GM12875 (cell line): ENCODE measurements around the gene FAM83C.

Experiments
- H3K4me3 ChIP-seq: one replicate; pipeline ENCODE4 v1.5.1; 2011; ENCODE audit warnings: low read depth, low read length, control low read depth
- TF ChIP-seq, protein P1 (sequence below): IDR thresholded peaks from 2 replicates; pipeline ENCODE4 v1.5.1; 2011; ENCODE audit warnings: low read depth, mild to moderate bottlenecking, control low read depth, inconsistent platforms, low read length, moderate library complexity, borderline replicate concordance; ENCODE audit not compliant: insufficient read depth

FAM83C gene

DNA sequence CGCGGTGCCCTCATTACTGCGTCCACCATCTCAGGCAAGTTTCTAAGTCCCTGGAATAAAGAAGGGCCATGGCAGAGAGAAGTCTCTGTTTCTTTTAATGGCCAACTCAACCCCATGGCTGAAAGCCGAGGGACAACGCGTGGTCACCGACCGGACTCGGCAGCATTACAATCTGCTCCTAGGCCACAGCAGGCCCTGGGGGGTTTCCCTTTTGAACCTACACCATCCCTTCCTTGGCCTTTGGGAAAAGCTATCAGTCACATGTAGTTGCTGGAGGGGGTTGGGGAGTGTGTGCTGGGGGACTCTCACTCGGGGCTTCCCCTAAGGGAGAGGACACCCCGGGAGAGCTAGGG, 11.1 kb upstream of the FAM83C start:
- TF ChIP-seq, protein P1, sequence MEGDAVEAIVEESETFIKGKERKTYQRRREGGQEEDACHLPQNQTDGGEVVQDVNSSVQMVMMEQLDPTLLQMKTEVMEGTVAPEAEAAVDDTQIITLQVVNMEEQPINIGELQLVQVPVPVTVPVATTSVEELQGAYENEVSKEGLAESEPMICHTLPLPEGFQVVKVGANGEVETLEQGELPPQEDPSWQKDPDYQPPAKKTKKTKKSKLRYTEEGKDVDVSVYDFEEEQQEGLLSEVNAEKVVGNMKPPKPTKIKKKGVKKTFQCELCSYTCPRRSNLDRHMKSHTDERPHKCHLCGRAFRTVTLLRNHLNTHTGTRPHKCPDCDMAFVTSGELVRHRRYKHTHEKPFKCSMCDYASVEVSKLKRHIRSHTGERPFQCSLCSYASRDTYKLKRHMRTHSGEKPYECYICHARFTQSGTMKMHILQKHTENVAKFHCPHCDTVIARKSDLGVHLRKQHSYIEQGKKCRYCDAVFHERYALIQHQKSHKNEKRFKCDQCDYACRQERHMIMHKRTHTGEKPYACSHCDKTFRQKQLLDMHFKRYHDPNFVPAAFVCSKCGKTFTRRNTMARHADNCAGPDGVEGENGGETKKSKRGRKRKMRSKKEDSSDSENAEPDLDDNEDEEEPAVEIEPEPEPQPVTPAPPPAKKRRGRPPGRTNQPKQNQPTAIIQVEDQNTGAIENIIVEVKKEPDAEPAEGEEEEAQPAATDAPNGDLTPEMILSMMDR, result no peak
- no peak overlapping the region for H3K4me3 ChIP-seq

DNA sequence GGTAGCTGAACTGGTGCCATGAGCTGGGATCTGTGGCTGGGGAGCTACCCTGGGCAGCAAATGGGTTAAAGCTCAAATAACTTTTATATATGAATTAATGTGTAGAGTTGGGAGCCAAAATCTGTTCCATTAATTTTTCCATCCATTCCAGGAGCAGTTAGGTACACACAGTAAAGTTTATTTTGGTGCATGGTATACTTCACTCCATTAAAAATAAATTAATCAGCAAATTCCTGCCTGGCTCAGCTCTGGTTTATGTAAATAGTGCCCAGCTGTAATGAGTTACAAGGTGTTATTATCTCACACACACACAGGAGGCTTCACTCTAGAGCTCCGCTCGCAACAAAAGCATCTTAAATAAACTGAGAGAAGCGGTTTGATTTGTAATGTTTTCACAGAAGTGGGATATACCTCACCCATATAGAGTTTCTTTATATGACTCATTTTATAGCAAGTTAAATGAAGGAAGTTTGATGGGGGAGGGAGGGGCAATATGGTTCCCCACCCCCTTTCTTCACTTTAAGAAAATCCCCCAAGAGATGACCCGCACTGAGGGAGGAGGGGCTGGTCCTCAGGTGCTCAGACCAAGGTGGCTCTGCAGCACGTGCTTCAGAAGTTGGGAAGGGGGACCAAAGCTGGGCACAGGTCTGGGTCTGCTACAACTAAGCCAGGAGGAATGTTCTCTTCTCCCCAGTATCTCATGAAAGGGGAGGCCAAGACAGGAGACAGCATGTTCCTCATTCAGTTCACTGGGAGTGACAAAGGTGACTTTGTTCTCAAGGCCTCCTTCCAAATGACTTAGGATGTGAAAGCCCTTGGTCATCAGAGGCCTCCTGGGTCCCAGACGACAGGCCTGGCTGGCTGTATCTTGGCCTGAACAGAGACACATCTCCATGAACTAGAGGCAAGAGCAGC, 10.5 kb upstream of the FAM83C start:
- TF ChIP-seq, protein P1, result no peak
- no peak overlapping the region for H3K4me3 ChIP-seq

DNA sequence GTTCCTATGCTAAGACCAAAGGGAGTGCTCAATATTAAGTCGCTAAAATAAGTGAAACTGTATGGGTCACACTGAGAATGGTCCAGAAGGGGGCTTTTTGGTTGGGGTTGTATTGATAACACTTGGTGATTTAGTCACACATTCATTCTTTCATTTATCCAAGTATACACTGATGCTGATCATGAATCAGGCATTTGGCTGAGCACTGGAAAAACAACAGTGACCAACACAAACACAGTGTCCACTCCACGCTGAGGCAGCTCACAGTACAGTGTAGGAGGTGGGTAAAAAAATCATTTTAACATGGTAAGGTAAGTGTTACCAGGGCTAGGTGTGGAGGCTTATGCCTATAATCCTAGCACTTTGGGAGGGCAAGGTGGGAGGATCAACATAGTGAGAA, 9.2 kb upstream of the FAM83C start:
- H3K4me3 ChIP-seq, result no peak overlapping the region
- TF ChIP-seq, protein P1, result no peak

DNA sequence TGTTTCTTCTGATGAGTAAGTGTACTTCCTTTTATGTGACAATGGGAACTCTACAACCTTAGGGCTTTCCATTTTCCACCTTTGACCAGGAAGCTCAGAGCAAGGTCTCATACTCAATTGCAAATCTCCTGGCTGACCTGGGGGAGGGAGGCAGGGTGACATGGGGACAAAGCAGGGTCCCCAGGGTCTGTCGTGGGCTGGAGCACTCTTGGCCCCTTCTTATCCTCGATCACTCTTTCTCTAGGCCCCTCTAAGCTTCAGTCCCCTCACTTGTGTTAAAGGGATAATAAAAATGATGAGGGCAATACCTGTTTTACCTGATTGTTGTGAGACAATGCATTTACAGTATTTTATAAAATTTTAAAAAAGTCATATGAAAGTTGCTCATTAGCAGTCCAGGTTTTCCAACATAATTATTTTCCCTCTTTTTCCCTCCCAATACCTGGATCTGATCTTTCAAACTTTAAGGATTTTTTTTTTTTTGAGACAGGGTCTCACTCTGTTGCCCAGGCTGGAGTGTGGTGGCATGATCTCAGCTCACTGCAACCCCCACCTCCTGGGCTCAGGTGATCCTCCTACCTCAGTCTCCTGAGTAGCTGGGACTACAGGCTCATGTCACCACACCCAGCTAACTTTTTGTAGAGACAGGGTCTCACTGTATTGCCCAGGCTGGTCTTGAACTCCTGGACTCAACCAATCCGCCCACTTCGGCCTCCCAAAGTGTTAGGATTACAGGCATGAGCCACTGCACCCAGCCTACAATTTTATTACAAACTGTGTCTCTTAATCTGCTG, 8.4 kb upstream of the FAM83C start:
- no peak overlapping the region for H3K4me3 ChIP-seq
- TF ChIP-seq, protein P1, result no peak

DNA sequence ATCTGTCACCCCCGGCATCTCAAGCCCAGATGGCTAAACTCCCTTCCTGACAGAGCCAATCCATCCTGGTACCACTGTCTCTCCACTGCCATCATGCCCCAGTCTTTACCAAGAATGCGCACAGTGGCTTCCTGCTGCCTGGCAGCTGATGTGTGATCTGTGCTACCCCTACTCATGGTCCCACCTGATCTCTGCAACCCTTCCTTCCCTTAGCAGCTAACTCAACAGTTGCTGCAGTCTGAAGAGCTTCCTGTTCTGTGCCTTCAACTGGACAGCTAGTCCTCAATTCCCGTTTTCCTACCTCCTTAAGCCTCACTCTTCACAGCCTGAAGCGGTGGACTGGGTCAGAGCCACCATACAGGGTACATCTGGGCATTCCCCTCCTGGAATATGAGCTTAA, 7.6 kb upstream of the FAM83C start:
- no peak overlapping the region for H3K4me3 ChIP-seq
- TF ChIP-seq, protein P1, result no peak

DNA sequence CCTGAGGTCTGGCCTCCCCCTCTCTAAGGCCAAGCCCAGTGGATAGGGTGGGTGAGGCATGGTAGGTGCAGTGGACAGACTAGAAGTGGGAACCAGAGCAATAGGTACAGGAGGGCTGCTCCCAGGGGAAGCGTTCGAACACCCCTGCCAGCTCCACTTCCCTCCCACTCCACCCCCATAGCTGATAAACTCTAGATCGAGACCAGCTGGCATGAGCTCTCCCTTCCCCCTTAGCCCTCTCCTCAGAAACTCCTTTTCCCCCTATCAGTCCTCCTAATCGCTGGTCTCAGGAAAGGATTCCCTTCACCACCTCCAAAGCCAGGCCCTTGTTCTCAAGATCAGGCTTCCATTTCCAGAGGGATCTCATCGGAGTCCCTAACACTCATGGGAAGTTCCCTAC, 6.0 kb upstream of the FAM83C start:
- TF ChIP-seq, protein P1, result no peak
- no peak overlapping the region for H3K4me3 ChIP-seq
